ENCODE results near the gene COL12A1. TPM values are rescaled to one million over a fixed set of nuclear protein-coding genes. Genes with fewer than 3 reads are reported as not detected.

Gene COL12A1
- total RNA-seq, 1 experiment from 2014 or later: 12.5 TPM

DNA sequence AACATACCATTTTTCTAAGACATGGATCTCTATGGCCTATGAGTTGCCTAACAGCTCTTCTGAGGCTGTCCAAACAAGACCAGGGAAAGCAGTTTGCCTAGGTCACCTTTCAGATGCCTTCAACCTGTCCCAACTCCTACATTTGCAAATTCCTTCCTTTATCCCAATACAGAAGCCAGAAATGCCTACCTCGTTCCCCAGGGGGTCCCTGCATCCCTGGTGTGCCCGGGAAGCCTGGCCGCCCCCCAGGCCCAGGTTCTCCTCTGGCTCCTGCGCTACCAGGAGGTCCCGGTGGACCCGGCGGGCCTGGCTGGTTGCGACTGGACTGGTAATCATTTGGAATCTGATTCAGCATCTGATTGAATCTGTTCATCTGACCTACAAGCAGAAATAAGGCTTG, 115.9 kb downstream of the COL12A1 start:
- H3F3A ChIP-seq (ENCODE audit: insufficient read depth, low read depth): no peaks in the 10 kb centered on the region
- no peaks in the 10 kb centered on the region for H3K79me2 ChIP-seq (ENCODE audit: low read depth)
- H3K4me3 ChIP-seq: no peak overlapping the region
- no peak for TF ChIP-seq EZH2 (IDR thresholded peaks at IDR 0.05; ENCODE audit: low read depth)
- TF ChIP-seq, protein P1, sequence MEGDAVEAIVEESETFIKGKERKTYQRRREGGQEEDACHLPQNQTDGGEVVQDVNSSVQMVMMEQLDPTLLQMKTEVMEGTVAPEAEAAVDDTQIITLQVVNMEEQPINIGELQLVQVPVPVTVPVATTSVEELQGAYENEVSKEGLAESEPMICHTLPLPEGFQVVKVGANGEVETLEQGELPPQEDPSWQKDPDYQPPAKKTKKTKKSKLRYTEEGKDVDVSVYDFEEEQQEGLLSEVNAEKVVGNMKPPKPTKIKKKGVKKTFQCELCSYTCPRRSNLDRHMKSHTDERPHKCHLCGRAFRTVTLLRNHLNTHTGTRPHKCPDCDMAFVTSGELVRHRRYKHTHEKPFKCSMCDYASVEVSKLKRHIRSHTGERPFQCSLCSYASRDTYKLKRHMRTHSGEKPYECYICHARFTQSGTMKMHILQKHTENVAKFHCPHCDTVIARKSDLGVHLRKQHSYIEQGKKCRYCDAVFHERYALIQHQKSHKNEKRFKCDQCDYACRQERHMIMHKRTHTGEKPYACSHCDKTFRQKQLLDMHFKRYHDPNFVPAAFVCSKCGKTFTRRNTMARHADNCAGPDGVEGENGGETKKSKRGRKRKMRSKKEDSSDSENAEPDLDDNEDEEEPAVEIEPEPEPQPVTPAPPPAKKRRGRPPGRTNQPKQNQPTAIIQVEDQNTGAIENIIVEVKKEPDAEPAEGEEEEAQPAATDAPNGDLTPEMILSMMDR (conservative IDR thresholded peaks at IDR 0.05): no peak
- H3K9me3 ChIP-seq (ENCODE audit: insufficient read depth, low read depth): no peaks in the 10 kb centered on the region
- BruUV-seq (replicated peaks): no TSS peak
- no peaks in the 10 kb centered on the region for H3K4me1 ChIP-seq (replicated peaks; ENCODE audit: insufficient read depth)
- no peaks in the 10 kb centered on the region; the same call in 1 of the 2 replicates for H3K9me2 ChIP-seq (ENCODE audit: insufficient read depth)
- ChIA-PET POLR2A (ENCODE audit: unreplicated experiment) (no interaction called here), CTCF (no interaction called here)
- DNase-seq: no peak
- no peaks in the 10 kb centered on the region for H3K27me3 ChIP-seq (ENCODE audit: insufficient read depth, low read depth)
- intact Hi-C loops (cut with micrococcal nuclease; ENCODE audit: unreplicated experiment): no loop called here
- no peak overlapping the region for H2AFZ ChIP-seq
- H3K36me3 ChIP-seq (ENCODE audit: low read depth): no peaks in the 10 kb centered on the region
- H4K20me1 ChIP-seq (ENCODE audit: insufficient read depth): no peaks in the 10 kb centered on the region
- H3K27ac ChIP-seq: no peak overlapping the region
- H3K4me2 ChIP-seq: no peak overlapping the region

DNA sequence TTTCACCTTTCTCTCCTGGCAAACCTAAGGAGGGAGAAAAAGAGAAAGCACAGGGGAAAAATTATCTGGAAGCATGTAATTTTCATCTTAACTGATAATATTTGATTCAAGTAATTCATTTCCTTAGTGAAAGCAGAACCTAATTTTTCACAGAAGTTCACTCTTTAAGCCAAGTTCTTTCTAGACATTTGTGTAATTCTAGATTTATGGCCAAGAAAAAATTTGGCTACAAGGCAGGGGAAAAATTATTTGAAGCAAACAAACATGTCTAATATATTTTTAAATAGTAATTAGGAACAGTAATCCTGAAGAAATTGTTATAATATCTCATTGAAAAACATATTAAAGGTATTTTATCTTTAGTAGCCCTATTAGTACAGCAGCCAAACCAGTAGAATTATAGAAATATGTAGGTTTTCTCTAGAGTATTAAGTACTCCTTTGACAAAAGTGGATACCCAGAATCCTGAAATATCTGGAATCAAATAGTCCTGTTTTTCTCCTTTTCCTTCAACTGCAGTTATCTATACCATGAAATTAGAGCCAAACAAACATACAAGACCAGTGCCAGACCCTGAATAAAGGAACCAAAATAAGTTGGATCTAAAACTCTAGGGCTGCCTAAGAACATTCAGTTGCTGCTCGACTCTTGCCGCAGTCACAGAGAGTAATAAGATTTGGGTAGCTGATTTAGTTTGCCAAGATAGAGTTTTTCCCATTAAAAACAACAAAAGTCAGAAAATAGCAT, 116.5 kb downstream of the COL12A1 start:
- Histone ChIP-seq H3K4me3 (no peak overlapping the region), H3F3A (ENCODE audit: insufficient read depth, low read depth) (no peaks in the 10 kb centered on the region), H3K9me2 (ENCODE audit: insufficient read depth) (no peaks in the 10 kb centered on the region; the same call in 1 of the 2 replicates), H3K4me2 (no peak overlapping the region), H4K20me1 (ENCODE audit: insufficient read depth) (no peaks in the 10 kb centered on the region), H3K27ac (no peak overlapping the region), H3K4me1 (replicated peaks; ENCODE audit: insufficient read depth) (no peaks in the 10 kb centered on the region), H2AFZ (no peak overlapping the region), H3K36me3 (ENCODE audit: low read depth) (no peaks in the 10 kb centered on the region), H3K27me3 (ENCODE audit: insufficient read depth, low read depth) (no peaks in the 10 kb centered on the region), H3K9me3 (ENCODE audit: insufficient read depth, low read depth) (no peaks in the 10 kb centered on the region), H3K79me2 (ENCODE audit: low read depth) (no peaks in the 10 kb centered on the region)
- BruUV-seq (replicated peaks): no TSS peak
- no peak for DNase-seq
- intact Hi-C loops (cut with micrococcal nuclease; ENCODE audit: unreplicated experiment): no loop called here
- CTCF ChIA-PET: no interaction called here
- POLR2A ChIA-PET (ENCODE audit: unreplicated experiment): no interaction called here
- no peak for TF ChIP-seq EZH2 (IDR thresholded peaks at IDR 0.05; ENCODE audit: low read depth)
- TF ChIP-seq, protein P1 (conservative IDR thresholded peaks at IDR 0.05): no peak

DNA sequence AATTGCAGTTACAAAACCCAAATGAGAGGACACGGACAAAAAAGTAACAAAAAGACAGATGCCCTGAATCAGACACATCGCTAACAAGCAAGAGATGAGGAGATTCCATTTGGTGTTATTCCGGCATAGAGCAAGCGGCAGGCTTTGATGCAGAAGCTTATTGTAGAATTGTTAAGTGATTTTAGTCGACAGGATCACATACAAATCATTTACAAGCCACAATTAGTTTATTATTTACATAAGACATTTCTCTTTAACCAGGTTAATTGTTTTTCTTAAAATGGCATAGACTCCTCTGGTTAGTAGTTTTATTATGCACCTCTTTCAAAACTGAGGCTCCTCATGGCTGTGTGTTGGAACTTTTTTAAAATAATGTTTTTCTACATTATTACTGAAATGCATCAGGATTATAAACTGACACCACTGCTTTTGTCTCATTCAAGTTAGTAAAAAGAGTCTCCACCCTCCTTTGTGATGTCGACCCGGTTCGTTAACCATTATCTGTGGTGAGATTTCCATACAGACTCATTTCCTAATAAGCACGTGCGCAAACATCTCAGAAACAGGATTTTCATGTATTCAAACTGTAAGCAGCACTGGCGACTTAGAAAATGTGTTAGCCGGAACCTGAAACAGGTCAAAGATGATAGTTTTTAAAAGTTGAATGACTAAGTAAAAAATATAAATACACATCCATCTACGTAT, 119.8 kb downstream of the COL12A1 start:
- no peak overlapping the region for H3K4me3 ChIP-seq
- CTCF ChIA-PET: no interaction called here
- no peaks in the 10 kb centered on the region for H3K4me1 ChIP-seq (replicated peaks; ENCODE audit: insufficient read depth)
- H3K4me2 ChIP-seq: no peak overlapping the region
- H3K36me3 ChIP-seq (ENCODE audit: low read depth): no peaks in the 10 kb centered on the region
- H3K9me2 ChIP-seq (ENCODE audit: insufficient read depth): no peaks in the 10 kb centered on the region
- H3K27ac ChIP-seq: no peak overlapping the region
- DNase-seq: no peak
- H3K27me3 ChIP-seq (ENCODE audit: insufficient read depth, low read depth): no peaks in the 10 kb centered on the region
- no peaks in the 10 kb centered on the region for H3K9me3 ChIP-seq (ENCODE audit: insufficient read depth, low read depth)
- no peaks in the 10 kb centered on the region for H4K20me1 ChIP-seq (ENCODE audit: insufficient read depth)
- no peak overlapping the region for H2AFZ ChIP-seq
- no TSS peak for BruUV-seq (replicated peaks)
- POLR2A ChIA-PET (ENCODE audit: unreplicated experiment): no interaction called here
- TF ChIP-seq EZH2 (IDR thresholded peaks at IDR 0.05; ENCODE audit: low read depth): no peak
- TF ChIP-seq, protein P1 (conservative IDR thresholded peaks at IDR 0.05): no peak
- intact Hi-C loops (cut with micrococcal nuclease; ENCODE audit: unreplicated experiment): no loop called here
- H3K79me2 ChIP-seq (ENCODE audit: low read depth): no peaks in the 10 kb centered on the region
- no peaks in the 10 kb centered on the region for H3F3A ChIP-seq (ENCODE audit: insufficient read depth, low read depth)
